Measurements from ENCODE around the gene CNMD.

CNMD gene

DNA sequence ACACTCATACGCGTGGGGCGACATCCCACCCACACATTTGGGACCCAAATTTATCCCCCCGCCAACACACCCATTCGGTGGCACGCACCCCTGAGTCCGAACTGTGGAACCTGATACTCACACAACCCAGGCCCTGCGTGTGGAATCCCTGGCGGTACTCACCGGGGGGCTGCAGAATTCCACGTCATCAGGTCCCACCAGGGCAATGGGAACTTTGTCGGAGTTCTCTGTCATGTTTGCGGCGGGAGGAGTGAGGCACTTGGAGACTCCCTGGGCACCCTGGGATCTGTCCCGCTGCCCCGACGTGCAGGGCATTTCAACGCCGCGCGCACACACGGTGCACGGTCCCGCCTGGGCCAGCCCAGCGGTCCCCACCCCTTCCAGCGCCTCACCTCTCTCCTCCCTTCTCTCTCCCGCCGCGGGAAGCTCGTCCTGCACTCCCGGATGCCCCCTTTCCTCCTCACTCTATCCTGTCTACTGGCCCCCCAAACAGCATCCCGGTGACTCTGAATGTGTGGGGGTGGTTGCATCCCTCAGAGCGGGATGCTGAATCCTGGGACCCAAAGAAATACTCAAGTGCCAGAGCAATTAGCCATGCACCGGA, at the start of gene CNMD:
Gene CNMD (minus strand): TSS at position 353 of the 604 bp plus-strand sequence. CDS start 119 bp downstream, at position 234.
- Histone ChIP-seq H3K27ac (ENCODE audit: low read depth, low read length) (no peak within 1 kb of the TSS), H3K4me3 (ENCODE audit: low read depth in 1 of 2, low read length in 2 of 2) (peak within 1 kb of the TSS; percentile 29 to 38), H3K27me3 (ENCODE audit: control insufficient read depth in 1 of 2, insufficient read depth in 2 of 2, low read length in 2 of 2) (peaks cover 12 to 29% of the 10 kb centered on the region in 2 donors), H3K9me3 (ENCODE audit: low read length) (no peaks in the 10 kb centered on the region), H3K9ac (ENCODE audit: low read length) (no peak within 1 kb of the TSS), H3K4me1 (ENCODE audit: insufficient read depth, low read length) (no peaks in the 10 kb centered on the region), H3K36me3 (ENCODE audit: insufficient read depth, low read length) (no peaks in the 10 kb centered on the region)

DNA sequence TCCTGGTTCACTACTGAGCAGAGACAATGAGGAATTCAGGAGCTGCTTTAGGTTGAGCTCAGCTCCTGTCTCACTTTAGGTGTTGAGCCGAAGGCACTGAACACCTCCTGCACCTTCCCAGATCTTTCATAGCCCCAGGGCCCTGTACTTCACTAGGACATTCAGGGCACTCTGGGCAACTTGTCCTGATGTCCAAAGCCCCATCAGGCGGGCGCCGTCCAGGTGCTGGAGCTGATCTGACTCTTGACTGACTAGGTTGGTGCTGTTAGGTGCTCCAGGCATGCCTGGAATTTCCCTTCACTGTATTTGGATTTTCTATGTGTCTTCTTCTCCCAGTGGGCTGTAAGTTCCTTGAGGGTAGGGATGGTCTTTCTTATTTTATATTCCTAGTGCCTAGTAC, 48.4 kb upstream of the CNMD start:
- Histone ChIP-seq H3K27me3 (ENCODE audit: control insufficient read depth in 1 of 2, insufficient read depth in 2 of 2, low read length in 2 of 2) (no peaks in the 10 kb centered on the region), H3K4me1 (ENCODE audit: insufficient read depth, low read length) (no peaks in the 10 kb centered on the region), H3K9me3 (ENCODE audit: low read length) (no peaks in the 10 kb centered on the region), H3K4me3 (ENCODE audit: low read depth in 1 of 2, low read length in 2 of 2) (no peak overlapping the region), H3K27ac (ENCODE audit: low read depth, low read length) (no peak overlapping the region), H3K36me3 (ENCODE audit: insufficient read depth, low read length) (no peaks in the 10 kb centered on the region), H3K9ac (ENCODE audit: low read length) (no peak overlapping the region)

DNA sequence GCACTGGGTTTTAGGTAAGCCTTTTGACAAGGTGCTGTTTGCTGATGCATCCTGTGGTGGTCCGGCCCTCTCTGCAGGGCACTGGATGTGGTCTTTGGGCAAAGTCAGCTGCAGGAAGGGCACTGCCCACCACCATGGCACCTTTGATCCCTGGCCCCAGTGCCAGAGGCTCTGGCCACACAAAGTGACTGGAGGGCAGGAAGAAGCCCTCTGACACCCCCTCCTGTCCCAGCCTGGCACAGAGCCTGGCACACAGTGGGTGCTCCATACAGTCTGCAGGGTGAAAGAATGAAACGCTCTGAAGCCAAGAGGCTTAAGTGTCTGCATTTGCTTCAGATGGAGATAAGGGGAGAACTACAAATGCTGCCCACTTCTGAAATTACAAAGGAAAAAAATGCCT, 47.6 kb upstream of the CNMD start:
- Histone ChIP-seq H3K9ac (ENCODE audit: low read length) (no peak overlapping the region), H3K9me3 (ENCODE audit: low read length) (no peaks in the 10 kb centered on the region), H3K4me3 (ENCODE audit: low read depth in 1 of 2, low read length in 2 of 2) (no peak overlapping the region), H3K4me1 (ENCODE audit: insufficient read depth, low read length) (no peaks in the 10 kb centered on the region), H3K36me3 (ENCODE audit: insufficient read depth, low read length) (no peaks in the 10 kb centered on the region), H3K27ac (ENCODE audit: low read depth, low read length) (no peak overlapping the region), H3K27me3 (ENCODE audit: control insufficient read depth in 1 of 2, insufficient read depth in 2 of 2, low read length in 2 of 2) (no peaks in the 10 kb centered on the region)

DNA sequence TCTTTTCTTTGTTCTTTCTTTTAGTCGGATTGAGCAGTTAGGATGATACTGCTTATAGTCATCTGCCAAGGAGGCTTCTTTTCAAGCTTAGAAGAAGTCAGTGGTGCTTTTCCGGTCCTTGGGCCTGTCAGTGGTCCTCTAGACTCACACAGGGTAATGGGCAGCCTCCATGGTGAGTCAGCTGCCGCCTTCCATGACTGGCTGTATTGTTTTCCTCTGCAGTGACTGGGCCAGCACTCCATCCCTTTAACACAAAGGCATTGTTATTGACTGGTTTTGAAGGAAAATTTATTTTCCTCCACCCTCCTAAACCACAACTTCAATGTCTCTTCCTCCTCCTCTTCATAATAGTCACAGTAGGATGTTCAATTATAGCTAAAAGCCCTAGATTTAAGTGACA, 47.1 kb upstream of the CNMD start:
- Histone ChIP-seq H3K4me3 (ENCODE audit: low read depth in 1 of 2, low read length in 2 of 2) (no peak overlapping the region), H3K4me1 (ENCODE audit: insufficient read depth, low read length) (no peaks in the 10 kb centered on the region), H3K27me3 (ENCODE audit: control insufficient read depth in 1 of 2, insufficient read depth in 2 of 2, low read length in 2 of 2) (no peaks in the 10 kb centered on the region), H3K9me3 (ENCODE audit: low read length) (no peaks in the 10 kb centered on the region), H3K9ac (ENCODE audit: low read length) (no peak overlapping the region), H3K36me3 (ENCODE audit: insufficient read depth, low read length) (no peaks in the 10 kb centered on the region), H3K27ac (ENCODE audit: low read depth, low read length) (no peak overlapping the region)

DNA sequence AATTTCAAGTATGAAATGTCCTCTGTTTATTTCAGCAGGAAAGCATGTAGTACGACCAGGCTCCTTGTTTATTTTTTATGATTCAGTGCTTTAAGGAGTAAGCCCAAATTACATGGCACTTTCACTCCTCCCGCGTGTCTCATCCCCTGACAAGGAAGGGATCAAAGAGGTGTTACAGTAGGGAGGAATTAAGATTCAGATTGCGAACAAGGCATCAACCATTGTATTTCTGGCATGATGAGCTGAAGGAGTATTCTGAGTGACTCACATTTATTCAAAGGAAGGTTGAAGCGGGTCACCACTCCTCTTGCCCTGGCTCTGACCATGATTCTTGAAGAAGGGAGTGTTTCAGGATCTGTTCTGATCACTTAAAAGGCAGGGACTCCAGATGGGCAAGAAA, 46.1 kb upstream of the CNMD start:
- Histone ChIP-seq H3K27me3 (ENCODE audit: control insufficient read depth in 1 of 2, insufficient read depth in 2 of 2, low read length in 2 of 2) (no peaks in the 10 kb centered on the region), H3K27ac (ENCODE audit: low read depth, low read length) (no peak overlapping the region), H3K4me3 (ENCODE audit: low read depth in 1 of 2, low read length in 2 of 2) (no peak overlapping the region), H3K9ac (ENCODE audit: low read length) (no peak overlapping the region), H3K4me1 (ENCODE audit: insufficient read depth, low read length) (no peaks in the 10 kb centered on the region), H3K36me3 (ENCODE audit: insufficient read depth, low read length) (no peaks in the 10 kb centered on the region), H3K9me3 (ENCODE audit: low read length) (no peaks in the 10 kb centered on the region)

DNA sequence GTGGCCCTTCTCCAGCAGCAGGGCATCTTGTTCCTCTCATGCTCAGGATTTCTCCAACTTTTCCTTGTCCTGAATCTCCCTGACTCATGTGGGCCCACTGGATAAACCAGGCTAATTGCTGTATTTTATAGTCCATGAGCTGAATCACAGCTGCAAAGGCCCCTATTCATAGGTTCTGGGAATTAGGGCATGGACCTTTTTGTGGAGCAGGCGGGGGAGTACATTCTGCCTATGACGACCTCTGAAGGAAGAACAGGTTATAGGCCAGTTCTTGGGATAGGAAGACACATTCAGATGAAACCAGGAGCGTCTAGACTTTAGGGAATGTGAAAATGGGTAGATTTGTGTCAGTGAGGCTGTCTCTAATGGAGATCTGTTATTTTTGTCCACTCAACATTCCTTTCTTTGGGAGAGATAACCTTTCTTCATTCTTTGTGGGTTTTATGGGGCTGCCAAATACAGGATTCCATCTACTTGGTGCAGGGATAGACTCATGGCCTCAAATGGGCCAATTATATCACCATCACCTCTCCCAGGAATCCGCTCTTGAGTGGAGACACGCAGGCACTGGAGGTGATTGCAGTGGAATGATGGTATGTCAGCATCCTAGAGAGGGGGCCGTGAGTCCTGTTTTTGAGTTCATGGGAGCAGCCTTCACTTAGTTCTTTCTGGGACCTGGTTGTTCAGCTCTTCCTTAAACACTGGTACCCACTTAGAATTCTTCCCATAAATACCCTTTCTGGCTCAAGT, 45.1 kb upstream of the CNMD start:
- Histone ChIP-seq H3K9ac (ENCODE audit: low read length) (no peak overlapping the region), H3K36me3 (ENCODE audit: insufficient read depth, low read length) (no peaks in the 10 kb centered on the region), H3K27ac (ENCODE audit: low read depth, low read length) (no peak overlapping the region), H3K9me3 (ENCODE audit: low read length) (no peaks in the 10 kb centered on the region), H3K4me1 (ENCODE audit: insufficient read depth, low read length) (no peaks in the 10 kb centered on the region), H3K27me3 (ENCODE audit: control insufficient read depth in 1 of 2, insufficient read depth in 2 of 2, low read length in 2 of 2) (no peaks in the 10 kb centered on the region), H3K4me3 (ENCODE audit: low read depth in 1 of 2, low read length in 2 of 2) (no peak overlapping the region)

- Histone ChIP-seq H3K27ac (ENCODE audit: low read depth, low read length) (no peak overlapping the region), H3K9ac (ENCODE audit: low read length) (no peak overlapping the region), H3K27me3 (ENCODE audit: control insufficient read depth in 1 of 2, insufficient read depth in 2 of 2, low read length in 2 of 2) (no peaks in the 10 kb centered on the region), H3K9me3 (ENCODE audit: low read length) (no peaks in the 10 kb centered on the region), H3K4me3 (ENCODE audit: low read depth in 1 of 2, low read length in 2 of 2) (no peak overlapping the region), H3K4me1 (ENCODE audit: insufficient read depth, low read length) (no peaks in the 10 kb centered on the region), H3K36me3 (ENCODE audit: insufficient read depth, low read length) (no peaks in the 10 kb centered on the region)
Measured at GRCh38 chr13:52783943-52784342, 44.3 kb upstream of the CNMD start.

DNA sequence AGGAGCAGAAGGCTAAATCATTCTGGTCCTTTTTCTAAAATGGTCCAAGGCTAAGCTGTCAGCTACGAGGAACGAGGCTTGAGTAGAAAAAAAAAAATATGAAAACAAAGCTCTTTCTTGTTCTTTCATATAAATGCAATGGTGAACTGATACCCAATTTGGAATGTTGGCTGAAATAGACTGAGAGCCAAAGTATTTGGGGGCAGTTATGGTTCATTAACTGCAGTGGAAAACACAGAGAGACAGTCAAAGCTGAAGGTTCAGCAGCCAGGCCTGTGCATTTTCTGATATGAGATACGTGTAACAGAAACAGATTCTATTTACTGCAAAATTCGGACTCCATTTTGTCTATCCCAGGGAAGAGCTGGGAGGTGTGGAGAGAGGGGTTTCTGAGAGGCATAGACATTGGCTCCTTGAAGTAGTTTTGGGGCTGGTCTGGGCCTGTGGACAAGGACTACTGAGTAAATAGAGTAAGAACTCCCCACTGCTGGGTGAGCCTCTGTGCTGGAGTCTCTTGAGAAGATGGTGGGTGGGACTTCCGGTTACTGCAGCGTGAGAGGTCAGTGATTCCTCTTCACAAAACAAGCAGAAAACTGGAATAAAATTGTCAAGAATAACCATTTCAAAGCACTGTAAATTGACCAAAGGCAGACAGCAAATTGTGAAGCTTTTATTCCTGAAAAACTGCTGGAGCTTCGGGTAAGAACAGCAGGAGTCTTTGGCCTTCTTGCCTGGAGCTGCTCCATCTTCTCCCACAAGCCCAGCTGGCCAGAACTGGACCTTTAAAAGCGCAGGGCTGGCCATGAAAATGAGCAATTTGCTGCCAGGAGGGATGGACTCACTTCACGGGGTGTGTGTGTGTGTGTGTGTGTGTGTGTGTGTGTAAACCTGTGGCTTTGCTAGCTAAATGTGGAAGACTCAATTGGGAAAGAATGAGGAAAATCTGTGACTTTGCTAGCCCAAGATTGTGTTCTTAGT, 43.1 kb upstream of the CNMD start:
- H3K27me3 ChIP-seq (ENCODE audit: control insufficient read depth in 1 of 2, insufficient read depth in 2 of 2, low read length in 2 of 2) = no peaks in the 10 kb centered on the region
- H3K27ac ChIP-seq (ENCODE audit: low read depth, low read length) = no peak overlapping the region
- H3K9ac ChIP-seq (ENCODE audit: low read length) = no peak overlapping the region

DNA sequence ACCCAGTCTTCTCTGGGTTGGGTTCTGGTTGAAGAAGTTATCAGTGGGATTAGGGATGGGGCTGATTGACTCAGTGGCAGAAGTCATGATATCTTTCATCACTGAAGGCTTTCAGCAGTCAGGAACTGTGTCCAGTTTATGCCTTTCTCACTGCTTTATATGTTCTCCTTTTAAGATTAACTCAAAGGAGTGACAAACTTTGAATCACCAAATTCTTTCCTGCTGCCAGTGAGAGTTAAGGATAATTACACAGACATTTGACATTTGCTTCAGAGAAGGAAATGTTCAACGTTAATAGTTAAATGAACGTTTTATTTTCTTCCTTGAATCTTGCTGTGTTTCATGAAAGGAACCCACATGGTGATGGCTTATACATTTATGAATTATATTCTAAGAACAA, 41.0 kb upstream of the CNMD start:
- H3K4me1 ChIP-seq (ENCODE audit: insufficient read depth, low read length) = no peaks in the 10 kb centered on the region
- H3K9me3 ChIP-seq (ENCODE audit: low read length) = no peaks in the 10 kb centered on the region

More for the DNA sequence above, 43.1 kb upstream of the CNMD start:
- H3K4me1 ChIP-seq (ENCODE audit: insufficient read depth, low read length) = no peaks in the 10 kb centered on the region
- no peaks in the 10 kb centered on the region for H3K9me3 ChIP-seq (ENCODE audit: low read length)
- no peak overlapping the region for H3K4me3 ChIP-seq (ENCODE audit: low read depth in 1 of 2, low read length in 2 of 2)
- H3K36me3 ChIP-seq (ENCODE audit: insufficient read depth, low read length) = no peaks in the 10 kb centered on the region

DNA sequence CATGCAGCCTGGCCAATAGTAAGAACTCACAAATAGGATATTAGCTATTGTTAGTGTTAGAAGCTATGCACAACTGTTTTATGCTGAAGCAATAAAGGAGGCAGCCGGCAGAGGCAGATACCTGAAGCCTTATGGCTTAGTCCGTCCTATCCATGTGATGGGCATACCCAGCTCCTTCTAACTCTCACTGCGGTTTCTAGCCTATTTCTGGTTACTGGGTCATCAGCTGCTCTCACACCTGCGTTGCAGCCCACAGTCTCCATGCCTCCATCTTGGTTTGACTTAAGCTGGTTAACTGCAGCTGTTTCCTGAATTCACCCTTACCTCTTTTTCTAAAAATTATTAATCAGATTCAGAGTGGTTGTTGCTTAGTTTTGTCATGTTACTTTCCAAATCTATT, 40.5 kb upstream of the CNMD start:
- H3K27ac ChIP-seq (ENCODE audit: low read depth, low read length) = no peak overlapping the region
- no peaks in the 10 kb centered on the region for H3K36me3 ChIP-seq (ENCODE audit: insufficient read depth, low read length)
- H3K4me3 ChIP-seq (ENCODE audit: low read depth in 1 of 2, low read length in 2 of 2) = no peak overlapping the region
- no peaks in the 10 kb centered on the region for H3K27me3 ChIP-seq (ENCODE audit: control insufficient read depth in 1 of 2, insufficient read depth in 2 of 2, low read length in 2 of 2)
- no peak overlapping the region for H3K9ac ChIP-seq (ENCODE audit: low read length)
- H3K9me3 ChIP-seq (ENCODE audit: low read length) = no peaks in the 10 kb centered on the region
- H3K4me1 ChIP-seq (ENCODE audit: insufficient read depth, low read length) = no peaks in the 10 kb centered on the region

More for the DNA sequence above, 41.0 kb upstream of the CNMD start:
- H3K9ac ChIP-seq (ENCODE audit: low read length) = no peak overlapping the region
- H3K27ac ChIP-seq (ENCODE audit: low read depth, low read length) = no peak overlapping the region
- no peaks in the 10 kb centered on the region for H3K36me3 ChIP-seq (ENCODE audit: insufficient read depth, low read length)
- H3K4me3 ChIP-seq (ENCODE audit: low read depth in 1 of 2, low read length in 2 of 2) = no peak overlapping the region
- no peaks in the 10 kb centered on the region for H3K27me3 ChIP-seq (ENCODE audit: control insufficient read depth in 1 of 2, insufficient read depth in 2 of 2, low read length in 2 of 2)

GRCh38 chr13:52779103-52779502, 39.5 kb upstream of the CNMD start:
- H3K4me3 ChIP-seq (ENCODE audit: low read depth in 1 of 2, low read length in 2 of 2) = no peak overlapping the region
- no peaks in the 10 kb centered on the region for H3K4me1 ChIP-seq (ENCODE audit: insufficient read depth, low read length)
- H3K36me3 ChIP-seq (ENCODE audit: insufficient read depth, low read length) = no peaks in the 10 kb centered on the region
- H3K9me3 ChIP-seq (ENCODE audit: low read length) = no peaks in the 10 kb centered on the region
- H3K27me3 ChIP-seq (ENCODE audit: control insufficient read depth in 1 of 2, insufficient read depth in 2 of 2, low read length in 2 of 2) = no peaks in the 10 kb centered on the region
- no peak overlapping the region for H3K27ac ChIP-seq (ENCODE audit: low read depth, low read length)
- no peak overlapping the region for H3K9ac ChIP-seq (ENCODE audit: low read length)

Measured in muscle layer of colon (tissue), 2 donors.